HG03060 (cell line): ENCODE measurements around the gene ELANE.

Experiments used
- ATAC-seq: cut with Tn5 transposase; IDR thresholded peaks from one replicate; pipeline ENCODE4 v1.9.1; 2021; ENCODE audit warnings: low read depth, moderate number of reproducible peaks; ENCODE audit not compliant: unreplicated experiment

Gene ELANE

DNA sequence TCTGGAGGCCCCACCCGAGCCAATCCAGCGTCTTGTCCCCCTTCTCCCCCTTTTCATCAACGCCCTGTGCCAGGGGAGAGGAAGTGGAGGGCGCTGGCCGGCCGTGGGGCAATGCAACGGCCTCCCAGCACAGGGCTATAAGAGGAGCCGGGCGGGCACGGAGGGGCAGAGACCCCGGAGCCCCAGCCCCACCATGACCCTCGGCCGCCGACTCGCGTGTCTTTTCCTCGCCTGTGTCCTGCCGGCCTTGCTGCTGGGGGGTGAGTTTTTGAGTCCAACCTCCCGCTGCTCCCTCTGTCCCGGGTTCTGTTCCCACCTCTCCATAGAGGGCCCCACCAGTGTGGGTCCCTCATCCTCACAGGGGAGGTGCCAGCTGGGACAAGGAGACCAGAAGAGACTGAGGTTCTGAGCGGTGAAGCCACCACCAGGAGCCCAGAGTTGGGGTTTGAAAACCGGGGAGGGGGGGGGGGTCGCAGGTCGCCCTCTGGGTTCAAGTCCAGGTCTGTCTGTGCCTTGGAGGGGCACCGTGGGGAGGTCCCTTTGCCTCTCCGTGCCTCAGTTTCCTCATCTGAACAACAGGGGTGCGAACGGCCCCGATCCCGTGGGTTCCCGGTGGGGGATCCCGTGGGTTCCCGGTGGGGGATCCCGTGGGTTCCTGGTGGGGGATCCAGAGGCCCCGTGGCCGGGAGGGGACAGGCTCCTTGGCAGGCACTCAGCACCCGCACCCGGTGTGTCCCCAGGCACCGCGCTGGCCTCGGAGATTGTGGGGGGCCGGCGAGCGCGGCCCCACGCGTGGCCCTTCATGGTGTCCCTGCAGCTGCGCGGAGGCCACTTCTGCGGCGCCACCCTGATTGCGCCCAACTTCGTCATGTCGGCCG, at the start of gene ELANE:
Gene ELANE, plus strand, starts transcription at position 168 of the 878 bp plus-strand sequence. Its CDS starts 26 bp downstream, at position 194.
- no peak for ATAC-seq

DNA sequence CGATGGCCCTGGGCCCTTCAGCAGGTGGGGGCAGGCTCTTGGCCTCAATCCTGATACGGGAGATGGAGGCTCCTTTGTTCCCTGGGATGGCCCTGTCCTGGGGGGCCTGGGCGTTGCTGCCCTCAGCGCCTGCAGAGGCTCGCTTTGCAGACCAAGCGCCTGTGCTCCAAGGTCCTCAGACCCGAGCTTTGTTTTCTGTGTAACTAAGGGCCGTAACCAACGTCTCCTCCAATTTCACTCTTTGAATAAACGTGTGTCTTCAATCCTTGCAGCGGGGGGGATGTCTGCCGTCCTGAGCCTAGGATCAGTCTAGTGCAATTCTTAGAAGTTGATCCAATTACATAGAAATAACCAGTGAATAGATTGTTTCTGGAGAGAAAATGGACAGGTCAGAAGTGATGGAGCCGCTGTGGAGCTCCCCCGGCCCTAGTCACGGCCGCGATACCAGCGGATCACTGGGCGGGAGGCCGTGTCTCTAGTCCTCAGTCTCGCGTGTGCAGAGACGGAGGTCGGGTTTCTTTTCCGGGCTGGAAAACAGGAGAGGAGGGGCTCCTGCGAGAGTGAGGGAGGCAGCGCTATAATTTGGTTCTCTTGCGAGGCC, 49.5 kb upstream of the ELANE start:
- no peak for ATAC-seq

- ATAC-seq: no peak
These were observed 49.0 kb upstream of the ELANE start for GRCh38 chr19:803099-803561.

DNA sequence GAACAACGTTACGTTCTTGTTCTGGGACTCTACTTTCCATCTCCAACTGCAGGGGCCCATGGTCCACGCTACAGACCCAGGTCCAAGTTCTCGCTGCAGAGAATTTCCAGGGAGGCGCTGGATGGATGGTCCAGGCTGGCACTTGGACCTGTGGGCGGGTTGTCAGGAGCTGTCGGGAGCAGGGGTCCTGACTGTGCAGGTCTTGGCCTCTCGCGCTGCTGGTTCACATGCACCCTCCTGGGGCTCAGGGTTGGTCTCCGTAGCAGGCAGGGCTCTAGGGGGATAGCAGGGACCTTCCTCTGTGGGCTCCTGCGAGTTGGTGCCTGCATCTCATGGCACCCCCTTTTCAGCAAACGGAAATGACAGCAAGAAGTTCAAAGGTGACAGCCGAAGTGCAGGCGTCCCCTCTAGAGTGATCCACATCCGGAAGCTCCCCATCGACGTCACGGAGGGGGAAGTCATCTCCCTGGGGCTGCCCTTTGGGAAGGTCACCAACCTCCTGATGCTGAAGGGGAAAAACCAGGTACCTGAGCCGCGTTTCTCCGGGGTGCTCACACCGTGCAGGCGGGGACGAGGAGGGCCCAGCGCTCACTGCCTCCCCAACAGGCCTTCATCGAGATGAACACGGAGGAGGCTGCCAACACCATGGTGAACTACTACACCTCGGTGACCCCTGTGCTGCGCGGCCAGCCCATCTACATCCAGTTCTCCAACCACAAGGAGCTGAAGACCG, 48.3 kb upstream of the ELANE start:
- ATAC-seq: no peak

- no peak for ATAC-seq
These were observed 47.5 kb upstream of the ELANE start for GRCh38 chr19:804419-805165.

DNA sequence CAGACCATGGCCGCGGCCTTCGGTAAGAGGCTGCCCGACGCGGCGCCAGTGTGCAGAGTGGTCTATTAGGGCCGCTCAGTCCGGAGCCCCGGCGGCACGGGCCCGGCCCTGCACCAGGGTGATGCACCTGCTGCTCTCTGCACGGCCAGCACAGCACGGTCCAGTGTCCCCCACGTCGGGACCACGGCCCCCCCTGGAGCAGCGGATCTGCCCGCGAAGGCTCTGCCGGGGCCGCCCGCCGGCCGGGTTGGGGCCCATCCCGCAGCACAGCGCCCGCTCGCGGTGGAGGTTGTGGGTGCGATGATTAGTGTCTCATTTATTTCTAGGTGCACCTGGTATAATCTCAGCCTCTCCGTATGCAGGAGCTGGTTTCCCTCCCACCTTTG, 46.9 kb upstream of the ELANE start:
- no peak for ATAC-seq

GRCh38 chr19:805600-806550, 46.2 kb upstream of the ELANE start:
- ATAC-seq: no peak

DNA sequence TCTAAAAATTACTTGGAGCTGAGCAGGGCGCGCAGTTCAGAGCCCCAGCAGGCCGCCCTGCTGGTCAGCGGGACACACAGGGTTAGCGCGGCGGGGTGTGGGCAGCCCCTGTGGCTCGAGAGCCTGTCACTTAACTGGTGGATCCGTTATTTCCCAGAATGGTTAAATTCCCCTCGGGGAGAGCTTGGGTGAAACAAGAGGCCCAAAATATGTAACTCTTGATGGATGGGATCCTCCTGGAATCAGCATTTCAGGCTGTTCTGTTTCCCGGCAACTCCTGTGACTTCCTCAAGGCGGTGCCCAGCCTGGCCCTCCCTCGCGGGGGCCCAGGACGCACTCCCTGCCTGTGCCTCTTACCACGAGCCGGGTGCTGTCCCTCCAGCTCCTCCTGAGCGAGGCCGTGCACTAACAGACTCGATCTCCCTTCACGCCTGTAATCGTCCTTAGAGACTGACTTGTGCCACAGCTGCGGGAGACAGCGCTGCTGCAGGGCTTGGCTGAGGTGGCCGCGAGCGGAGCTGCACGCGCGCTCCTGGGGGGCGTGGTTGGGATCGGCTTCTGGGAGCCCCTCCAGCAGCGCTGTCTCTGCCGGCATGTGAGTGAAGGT, 45.2 kb upstream of the ELANE start:
- no peak for ATAC-seq

- no peak for ATAC-seq
These were observed 44.3 kb upstream of the ELANE start for GRCh38 chr19:807627-808422.

DNA sequence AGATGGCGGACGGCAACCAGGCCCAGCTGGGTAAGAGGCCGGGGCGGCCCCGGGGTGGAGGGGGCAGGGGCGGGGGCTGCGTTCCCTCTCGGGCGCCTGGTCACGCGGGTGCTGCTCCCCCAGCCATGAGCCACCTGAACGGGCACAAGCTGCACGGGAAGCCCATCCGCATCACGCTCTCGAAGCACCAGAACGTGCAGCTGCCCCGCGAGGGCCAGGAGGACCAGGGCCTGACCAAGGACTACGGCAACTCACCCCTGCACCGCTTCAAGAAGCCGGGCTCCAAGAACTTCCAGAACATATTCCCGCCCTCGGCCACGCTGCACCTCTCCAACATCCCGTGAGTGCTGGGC, 43.7 kb upstream of the ELANE start:
- no peak for ATAC-seq

DNA sequence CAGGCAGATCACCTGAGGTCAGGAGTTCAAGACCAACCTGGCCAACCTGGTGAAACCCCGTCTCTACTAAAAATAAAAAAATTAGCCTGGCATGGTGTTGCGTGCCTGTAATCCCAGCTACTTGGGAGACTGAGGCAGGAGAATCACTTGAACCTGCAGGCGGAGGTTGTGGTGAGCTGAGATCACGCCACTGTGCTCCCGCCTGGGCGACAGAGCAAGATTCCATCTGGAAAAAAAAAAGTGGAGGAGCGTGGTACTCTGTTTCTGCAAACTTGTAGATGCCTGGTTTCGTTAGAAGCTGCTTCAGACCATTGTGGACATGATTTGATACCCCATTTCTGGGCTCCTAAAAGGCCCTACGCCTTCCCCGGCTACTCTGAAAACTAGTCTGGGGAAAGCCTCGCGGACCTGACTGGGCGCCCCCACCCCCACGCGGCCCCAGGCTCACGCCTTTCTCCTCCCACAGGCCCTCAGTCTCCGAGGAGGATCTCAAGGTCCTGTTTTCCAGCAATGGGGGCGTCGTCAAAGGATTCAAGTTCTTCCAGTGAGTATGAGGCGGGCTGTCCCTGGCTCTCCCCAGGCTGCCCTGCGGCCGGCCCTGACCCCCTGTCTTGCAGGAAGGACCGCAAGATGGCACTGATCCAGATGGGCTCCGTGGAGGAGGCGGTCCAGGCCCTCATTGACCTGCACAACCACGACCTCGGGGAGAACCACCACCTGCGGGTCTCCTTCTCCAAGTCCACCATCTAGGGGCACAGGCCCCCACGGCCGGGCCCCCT, 41.8 kb upstream of the ELANE start:
- ATAC-seq: no peak

DNA sequence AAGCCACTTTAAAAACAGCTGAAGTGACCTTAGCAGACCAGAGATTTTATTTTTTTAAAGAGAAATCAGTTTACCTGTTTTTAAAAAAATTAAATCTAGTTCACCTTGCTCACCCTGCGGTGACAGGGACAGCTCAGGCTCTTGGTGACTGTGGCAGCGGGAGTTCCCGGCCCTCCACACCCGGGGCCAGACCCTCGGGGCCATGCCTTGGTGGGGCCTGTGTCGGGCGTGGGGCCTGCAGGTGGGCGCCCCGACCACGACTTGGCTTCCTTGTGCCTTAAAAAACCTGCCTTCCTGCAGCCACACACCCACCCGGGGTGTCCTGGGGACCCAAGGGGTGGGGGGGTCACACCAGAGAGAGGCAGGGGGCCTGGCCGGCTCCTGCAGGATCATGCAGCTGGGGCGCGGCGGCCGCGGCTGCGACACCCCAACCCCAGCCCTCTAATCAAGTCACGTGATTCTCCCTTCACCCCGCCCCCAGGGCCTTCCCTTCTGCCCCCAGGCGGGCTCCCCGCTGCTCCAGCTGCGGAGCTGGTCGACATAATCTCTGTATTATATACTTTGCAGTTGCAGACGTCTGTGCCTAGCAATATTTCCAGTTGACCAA, 41.1 kb upstream of the ELANE start:
- no peak for ATAC-seq

GRCh38 chr19:811506-812048, 40.5 kb upstream of the ELANE start:
- ATAC-seq: no peak

- no peak for ATAC-seq
These were observed 39.9 kb upstream of the ELANE start for GRCh38 chr19:812049-812746.

DNA sequence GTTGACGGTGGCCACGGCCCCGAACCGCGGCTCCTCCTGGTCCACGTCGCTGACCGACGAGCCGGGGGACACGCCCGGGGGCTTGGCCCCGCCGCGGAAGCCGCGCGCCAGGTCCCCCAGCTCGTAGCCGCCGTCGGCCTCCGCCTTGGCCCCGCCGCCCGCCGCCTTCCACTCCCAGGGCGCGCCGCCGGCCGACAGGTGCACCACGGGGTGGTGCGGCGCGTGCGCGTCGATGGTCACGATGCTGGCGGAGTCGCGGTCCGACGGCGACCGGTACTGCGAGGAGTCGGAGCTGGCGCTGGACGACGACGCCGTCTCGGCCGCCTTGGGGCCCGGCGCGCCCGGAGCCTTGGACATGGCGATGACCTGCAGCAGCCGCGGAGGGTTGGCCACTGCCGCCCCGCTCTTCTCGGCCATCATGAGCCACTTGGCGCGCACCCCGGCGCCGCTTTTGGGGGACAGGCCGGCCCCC, 39.3 kb upstream of the ELANE start:
- no peak for ATAC-seq
